D721Med (cell line): ENCODE data around the gene AGBL5.
A peak's percentile ranks its signal among the peaks of the same experiment; 100 is the strongest.

Source experiments
- DNase-seq: peaks from one replicate; pipeline ENCODE4 v3.0.0; 2011; ENCODE audit warnings: low spot score; ENCODE audit not compliant: insufficient read length
- FAIRE-seq: peaks from 2 replicates; lab custom pipeline; 2011; peaks lifted over from hg19 to GRCh38; lab: Jason Lieb, UNC
- TF ChIP-seq, protein P1 (sequence below): IDR thresholded peaks from 2 replicates; pipeline ENCODE4 v1.5.1; 2012; ENCODE audit warnings: mild to moderate bottlenecking, control low read depth; ENCODE audit not compliant: insufficient read depth; ENCODE audit errors: missing control alignments

AGBL5 gene

DNA sequence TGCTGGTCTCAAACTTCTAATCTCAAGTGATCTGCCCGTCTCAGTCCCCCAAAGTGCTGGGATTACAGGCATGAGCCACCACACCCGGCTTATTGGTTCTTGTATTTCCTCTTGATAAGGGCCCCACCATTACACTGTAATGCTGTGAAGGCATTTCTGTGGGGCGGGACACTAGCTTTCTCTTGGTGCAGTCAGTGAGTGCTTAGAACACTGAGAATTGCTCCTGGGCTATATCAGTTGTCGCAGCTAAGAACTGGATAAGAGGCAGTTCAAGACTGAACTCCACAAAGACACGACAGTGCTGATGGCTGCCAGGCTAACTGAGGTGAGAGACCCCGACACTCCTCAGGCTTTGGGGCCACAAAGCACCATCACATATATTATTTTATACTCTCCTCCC, 37.2 kb downstream of the AGBL5 start:
- FAIRE-seq (no peak), DNase-seq (no peak)
- TF ChIP-seq, protein P1, sequence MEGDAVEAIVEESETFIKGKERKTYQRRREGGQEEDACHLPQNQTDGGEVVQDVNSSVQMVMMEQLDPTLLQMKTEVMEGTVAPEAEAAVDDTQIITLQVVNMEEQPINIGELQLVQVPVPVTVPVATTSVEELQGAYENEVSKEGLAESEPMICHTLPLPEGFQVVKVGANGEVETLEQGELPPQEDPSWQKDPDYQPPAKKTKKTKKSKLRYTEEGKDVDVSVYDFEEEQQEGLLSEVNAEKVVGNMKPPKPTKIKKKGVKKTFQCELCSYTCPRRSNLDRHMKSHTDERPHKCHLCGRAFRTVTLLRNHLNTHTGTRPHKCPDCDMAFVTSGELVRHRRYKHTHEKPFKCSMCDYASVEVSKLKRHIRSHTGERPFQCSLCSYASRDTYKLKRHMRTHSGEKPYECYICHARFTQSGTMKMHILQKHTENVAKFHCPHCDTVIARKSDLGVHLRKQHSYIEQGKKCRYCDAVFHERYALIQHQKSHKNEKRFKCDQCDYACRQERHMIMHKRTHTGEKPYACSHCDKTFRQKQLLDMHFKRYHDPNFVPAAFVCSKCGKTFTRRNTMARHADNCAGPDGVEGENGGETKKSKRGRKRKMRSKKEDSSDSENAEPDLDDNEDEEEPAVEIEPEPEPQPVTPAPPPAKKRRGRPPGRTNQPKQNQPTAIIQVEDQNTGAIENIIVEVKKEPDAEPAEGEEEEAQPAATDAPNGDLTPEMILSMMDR = no peak

DNA sequence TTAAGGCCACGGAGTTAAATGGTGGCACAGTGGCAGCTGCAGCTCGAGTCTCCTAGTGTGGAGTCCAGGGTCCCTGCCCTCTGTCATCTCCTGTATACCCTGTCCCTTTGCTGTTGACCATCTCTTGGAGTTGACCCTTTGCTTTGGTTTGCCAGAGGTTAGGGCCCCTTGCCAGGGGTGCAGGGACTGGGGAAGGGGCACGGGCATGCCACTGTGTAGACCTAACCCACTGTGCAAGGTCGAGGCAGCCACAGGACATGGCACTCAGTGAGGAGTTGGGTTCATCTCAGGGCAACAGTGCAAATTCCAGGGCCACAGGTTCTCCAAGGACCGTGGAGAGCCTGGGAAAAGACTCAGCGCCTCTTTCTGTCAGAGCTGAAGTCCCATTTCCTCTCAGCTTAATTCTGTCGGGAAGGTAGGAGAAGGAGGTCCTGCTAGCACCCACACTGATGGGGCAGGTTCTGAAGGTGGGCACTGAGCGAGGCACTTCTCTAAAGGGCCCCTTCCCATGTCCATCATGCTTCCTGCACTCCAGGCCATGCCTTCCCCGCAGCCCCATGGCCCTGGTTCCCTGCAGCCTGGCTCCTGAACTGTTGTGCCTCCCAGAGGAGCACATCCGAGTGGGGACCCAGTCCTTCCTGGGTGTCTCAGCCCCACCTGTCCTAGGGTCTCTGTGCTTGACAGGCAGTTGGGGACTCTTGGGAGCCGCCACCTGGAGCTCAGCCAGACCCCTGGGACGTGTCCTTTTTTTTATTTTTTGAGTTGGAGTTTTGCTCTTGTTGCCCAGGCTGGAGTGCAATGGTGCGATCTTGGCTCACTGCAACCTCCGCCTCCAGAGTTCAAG, 37.9 kb downstream of the AGBL5 start:
- no peak for FAIRE-seq
- no peak for DNase-seq
- TF ChIP-seq, protein P1 = no peak

DNA sequence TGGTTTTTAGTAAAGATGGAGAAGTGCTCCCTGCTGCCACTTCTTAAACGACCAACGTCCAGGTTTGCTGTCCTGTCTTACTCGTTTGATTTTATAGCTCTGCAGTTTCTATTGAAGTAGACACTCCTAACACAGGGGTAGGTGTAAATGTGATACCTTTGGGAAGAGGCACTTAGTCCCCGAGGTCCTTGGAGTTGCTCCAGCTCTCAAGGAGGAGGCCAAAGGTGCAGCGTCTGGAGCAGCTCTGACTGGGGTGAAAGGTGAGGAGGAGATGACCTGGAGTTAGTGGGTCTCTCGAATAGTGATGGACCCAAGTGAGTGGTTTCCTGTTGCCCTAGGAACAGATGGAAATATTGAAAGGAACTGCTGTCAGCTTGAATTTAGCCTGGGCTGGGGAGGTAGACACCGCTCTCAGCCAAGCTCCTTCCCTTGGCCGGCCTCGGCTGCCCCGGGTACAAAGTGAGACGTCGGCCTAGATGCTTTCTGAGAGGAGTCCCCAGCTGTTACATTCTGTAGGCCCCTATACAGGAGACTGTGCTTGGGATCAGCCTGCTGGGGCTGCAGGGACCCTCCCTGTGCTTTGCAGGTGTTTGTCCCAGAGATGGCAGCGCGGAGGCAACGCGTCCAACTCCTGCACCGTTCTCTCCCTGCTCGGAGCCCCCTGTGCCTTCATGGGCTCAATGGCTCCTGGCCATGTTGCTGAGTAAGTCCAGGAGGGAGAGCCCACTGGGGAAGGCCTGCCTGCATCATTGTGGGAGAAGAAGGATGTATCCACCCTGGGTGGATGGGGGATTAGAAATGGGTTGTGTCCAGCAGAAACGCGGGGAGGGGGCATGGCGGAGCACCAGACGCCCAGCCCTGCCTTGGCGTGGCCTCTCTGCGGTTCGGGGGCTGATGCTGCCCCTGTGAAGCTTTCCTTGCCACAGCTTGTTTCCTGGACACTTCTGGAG, 40.6 kb downstream of the AGBL5 start:
- no peak for FAIRE-seq
- no peak for DNase-seq
- TF ChIP-seq, protein P1 = no peak

DNA sequence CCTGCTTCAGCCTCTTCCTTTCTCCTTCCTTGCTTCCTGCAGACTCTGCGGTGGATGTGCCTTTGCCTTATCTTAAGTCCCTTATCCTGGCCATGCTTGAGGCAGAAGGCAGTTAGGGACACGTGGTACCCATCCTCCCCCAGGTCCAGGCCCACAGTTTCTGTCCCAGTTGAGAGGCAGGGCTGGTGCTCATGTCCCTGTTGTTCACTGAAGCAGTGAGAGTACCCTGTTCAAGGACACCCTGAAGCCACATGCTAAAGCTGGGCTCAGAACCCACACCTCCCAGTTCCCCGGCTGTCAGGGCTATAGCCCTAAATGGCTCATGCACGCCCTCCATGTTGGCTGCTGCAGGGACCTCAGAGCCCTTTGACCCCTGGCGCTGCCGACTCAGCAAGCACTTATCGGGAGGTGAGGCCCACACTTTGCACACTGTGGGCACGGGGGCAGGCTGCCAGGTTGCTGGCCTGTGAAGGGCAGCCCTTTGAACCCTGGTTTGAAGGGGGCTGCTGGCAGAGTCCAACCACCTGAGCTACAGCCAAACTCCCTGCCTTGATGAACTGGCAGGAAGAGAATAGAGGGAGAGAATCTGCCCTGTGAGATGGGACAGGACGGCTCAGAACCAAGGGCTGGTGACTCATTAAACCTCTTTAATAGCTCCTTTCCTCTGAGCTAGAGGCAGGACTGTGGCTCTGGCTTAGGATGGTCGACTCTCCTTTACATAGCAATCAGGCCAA, 41.4 kb downstream of the AGBL5 start:
- DNase-seq (no peak), FAIRE-seq (no peak)
- TF ChIP-seq, protein P1 = no peak

DNA sequence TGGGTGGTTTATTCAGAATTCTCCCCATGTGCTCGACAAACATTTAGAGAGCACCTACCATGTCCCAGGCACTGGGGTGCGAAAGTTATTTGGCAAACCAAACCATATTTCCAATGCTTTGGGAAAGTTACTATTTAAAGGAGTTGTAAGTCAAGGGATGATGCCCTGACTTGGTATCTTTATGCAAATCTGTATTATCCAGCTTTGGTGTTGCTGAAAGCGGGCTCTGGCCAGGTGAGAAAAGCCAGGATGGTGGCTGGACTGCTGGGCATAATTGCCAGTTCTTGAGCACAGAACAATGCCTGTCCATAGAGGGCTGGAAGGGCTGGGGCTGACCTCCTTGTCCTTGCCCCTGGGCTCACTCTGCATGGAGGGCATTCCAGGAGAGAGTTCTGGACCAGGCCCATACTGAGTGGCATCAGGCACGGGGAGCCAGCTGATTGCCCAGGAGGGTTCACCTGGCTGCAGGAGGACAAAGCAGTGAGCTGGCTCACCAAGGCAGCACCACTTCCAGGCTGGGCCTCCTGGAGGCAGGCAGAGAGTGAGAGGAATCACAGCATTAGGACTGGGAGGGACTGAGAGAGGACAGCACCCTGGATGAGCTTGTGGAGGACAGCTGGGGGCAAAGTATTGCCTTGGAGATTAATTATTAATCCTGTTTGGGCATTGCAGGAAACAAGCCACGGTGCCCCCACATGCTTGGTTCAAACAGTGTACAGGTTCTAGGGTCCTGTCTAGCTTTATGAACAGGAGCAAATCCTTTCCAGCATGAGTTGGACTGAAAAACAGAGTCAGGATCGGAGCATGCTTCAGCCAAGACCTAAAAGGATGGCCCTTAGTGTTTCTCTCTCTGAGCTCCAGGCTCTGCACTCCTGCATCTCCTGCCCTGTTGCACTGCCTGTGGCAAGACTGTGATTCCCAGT, 42.2 kb downstream of the AGBL5 start:
- no peak for FAIRE-seq
- peak; percentile 66 for DNase-seq
- TF ChIP-seq, protein P1 = no peak
